Mammary epithelial cell (primary cell): ENCODE measurements around the gene SHLD1.

Experiments
- EZH2 ChIP-seq: IDR thresholded peaks from 2 replicates; pipeline ENCODE4 v1.6.1; 2012; ENCODE audit warnings: low read length, inconsistent platforms, borderline replicate concordance
- TF ChIP-seq, protein P1 (sequence below), 2 donors: IDR thresholded peaks in 1 of 2; conservative IDR thresholded peaks in 1 of 2; 2 replicates each; pipeline ENCODE4 v1.5.1; 2011 to 2012; ENCODE audit warnings: inconsistent platforms in 2 of 2, low read length in 2 of 2, mild to moderate bottlenecking in 2 of 2, control low read depth in 1 of 2, low read depth in 1 of 2; ENCODE audit not compliant: insufficient read depth in 1 of 2; ENCODE audit errors: extremely low read depth in 1 of 2

DNA sequence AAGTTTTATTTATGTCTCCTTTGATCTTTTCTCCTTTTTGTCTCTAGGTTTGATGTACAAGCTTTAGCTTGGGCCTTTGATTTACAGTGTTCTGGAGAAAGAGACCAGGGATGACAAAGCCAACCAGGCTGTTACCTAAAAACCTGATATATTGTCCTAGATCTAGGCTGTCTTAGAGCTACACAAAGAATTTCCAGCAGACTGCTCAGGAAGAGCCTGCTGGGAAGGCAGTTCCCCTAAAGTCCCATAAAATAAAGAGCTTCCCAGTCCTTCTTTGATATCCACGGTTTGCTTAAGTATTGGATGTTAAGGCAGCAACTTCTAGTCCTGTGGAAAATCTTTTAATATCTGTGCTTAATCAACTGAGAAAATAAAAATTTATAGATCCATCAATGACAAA is 70.5 kb downstream of the SHLD1 start:
- TF ChIP-seq EZH2 = no peak
- TF ChIP-seq, protein P1, sequence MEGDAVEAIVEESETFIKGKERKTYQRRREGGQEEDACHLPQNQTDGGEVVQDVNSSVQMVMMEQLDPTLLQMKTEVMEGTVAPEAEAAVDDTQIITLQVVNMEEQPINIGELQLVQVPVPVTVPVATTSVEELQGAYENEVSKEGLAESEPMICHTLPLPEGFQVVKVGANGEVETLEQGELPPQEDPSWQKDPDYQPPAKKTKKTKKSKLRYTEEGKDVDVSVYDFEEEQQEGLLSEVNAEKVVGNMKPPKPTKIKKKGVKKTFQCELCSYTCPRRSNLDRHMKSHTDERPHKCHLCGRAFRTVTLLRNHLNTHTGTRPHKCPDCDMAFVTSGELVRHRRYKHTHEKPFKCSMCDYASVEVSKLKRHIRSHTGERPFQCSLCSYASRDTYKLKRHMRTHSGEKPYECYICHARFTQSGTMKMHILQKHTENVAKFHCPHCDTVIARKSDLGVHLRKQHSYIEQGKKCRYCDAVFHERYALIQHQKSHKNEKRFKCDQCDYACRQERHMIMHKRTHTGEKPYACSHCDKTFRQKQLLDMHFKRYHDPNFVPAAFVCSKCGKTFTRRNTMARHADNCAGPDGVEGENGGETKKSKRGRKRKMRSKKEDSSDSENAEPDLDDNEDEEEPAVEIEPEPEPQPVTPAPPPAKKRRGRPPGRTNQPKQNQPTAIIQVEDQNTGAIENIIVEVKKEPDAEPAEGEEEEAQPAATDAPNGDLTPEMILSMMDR (conservative IDR thresholded peaks at IDR 0.05 in 1 of 2, IDR thresholded peaks at IDR 0.05 in 1 of 2; ENCODE audit: extremely low read depth in 1 of 2, insufficient read depth in 1 of 2, low read depth in 1 of 2, low read length in 2 of 2) = no peak
